ENCODE data around the gene VTI1A.

DNA sequence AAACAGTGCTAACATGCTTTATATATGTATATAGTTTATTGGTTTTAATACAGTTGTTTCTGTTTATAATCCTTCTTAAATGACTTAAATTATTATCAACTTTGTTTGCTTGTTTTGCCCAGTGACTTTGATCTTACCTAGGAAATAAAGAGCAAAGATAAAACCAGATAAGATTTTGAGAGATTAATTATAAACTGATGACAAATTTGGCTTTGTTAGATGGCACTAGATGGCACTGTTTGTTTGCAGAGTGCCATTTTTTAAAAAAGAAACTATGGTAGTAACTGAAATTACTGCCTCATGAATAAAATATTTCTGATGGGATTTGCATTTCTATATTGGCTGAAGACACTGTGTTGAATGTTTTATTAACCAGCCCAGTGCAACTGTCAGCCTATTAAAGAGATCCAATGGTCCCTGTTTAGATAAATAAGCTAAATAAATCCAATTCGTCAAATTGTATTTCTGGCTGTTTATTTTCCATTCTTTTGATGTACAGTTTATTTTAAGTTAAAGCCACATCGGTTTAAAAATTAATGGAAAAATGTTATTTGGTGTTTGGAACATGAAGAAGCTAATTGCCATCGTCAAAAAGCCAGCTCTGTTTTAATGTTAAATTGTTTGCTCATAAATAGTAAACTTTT, 28.7 kb downstream of the VTI1A start:
- no peak for TF ChIP-seq POLR2A (IDR thresholded peaks at IDR 0.05; ENCODE audit: low read depth, low read length)
- TF ChIP-seq POLR2AphosphoS5 (IDR thresholded peaks at IDR 0.05; ENCODE audit: low read depth, low read length) = no peak
- no peak for TF ChIP-seq TAF1 (IDR thresholded peaks at IDR 0.05; ENCODE audit: borderline replicate concordance, low read depth, low read length)

Data from GM12892 (cell line).